ENCODE data around the gene MPG.
"Not testable (repeated sequence)": the region's sequence is repeated elsewhere in the genome, so short reads cannot be mapped to it uniquely, and the experiment has no call there.

- not testable (repeated sequence) for TF ChIP-seq CTCF, POLR2AphosphoS5 (IDR thresholded peaks at IDR 0.05)
These were observed 44.7 kb upstream of the MPG start for GRCh38 chr16:33154-33876.

All from esophagus muscularis mucosa (tissue), 3 donors.